Measurements from ENCODE around the gene SYT5. TPM values are rescaled to one million over a fixed set of nuclear protein-coding genes. Genes with fewer than 3 reads are reported as not detected.

The SYT5 gene
- total RNA-seq, 6 experiments from 2014 or later = 0.06 to 1.7 TPM; not detected in 4

GRCh38 chr19:55152017-55152416, 28.1 kb downstream of the SYT5 start:
- Histone ChIP-seq H3K27me3 (peaks cover 0 to 4% of the 10 kb centered on the region in 2 donors), H3K9me3 (no peaks in the 10 kb centered on the region), H3K4me1 (no peaks in the 10 kb centered on the region), H3K27ac (no peak overlapping the region), H3K4me3 (no peak overlapping the region), H3K36me3 (no peaks in the 10 kb centered on the region)
- DNase-seq (no peak), ATAC-seq (no peak)
- intact Hi-C loops (cut with DNase I) = no loop called here
- TF ChIP-seq CTCF (IDR thresholded peaks at IDR 0.05) (no peak), POLR2A (IDR thresholded peaks at IDR 0.05) (no peak)

DNA sequence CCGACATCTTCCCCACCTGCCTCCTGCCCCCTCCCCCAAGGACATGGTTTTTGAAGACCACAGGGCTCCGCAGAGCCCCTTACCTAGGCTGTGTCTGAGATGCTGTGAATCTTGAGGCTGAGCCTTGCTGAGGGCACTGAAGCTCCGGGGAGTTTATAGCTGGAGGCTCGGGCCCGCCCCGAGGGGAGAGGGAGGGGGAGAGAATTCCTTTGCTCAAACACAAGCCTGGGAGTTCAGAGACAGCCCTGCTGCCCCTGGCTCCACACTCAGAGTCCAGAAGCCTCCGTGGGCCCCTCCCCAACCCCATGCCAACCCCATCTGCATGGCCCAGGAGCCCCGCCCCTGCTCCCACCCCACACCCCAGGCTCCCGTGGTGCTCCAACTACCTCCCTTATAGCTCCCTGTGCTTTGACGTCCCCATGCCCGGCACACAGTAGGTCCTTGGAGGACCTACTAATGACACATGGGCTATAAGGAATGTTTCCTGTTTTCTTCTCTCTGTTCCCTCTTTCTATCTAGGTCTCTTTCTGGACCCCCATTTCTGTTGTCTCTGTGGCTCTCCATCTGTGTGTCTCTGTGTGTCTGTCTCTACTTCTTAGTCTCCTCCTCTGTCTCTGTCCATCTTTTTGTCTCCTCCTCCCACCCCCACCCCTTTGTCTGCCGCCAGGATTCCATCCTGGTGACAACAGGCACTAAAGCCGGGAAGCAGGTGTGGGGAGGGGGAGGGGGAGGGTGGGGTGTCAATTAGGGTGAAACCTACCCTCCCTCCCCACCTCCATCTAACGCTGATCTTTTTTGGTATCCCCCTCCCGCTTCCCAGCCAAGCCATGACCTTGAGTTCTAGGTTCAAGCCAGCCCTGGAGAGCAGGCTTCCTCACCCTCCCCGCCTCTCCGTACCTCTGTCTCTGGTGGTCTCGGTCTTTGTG, 30.7 kb downstream of the SYT5 start, which contains the start of gene TNNT1:
TSS of gene TNNT1 (minus strand) at position 129 of the 926 bp plus-strand sequence. CDS start 2,049 bp downstream, outside the sequence.
- TF ChIP-seq POLR2A (IDR thresholded peaks at IDR 0.05) (no peak), CTCF (IDR thresholded peaks at IDR 0.05) (no peak)
- no peak for DNase-seq
- intact Hi-C loops (cut with DNase I) = loop anchor here (10.0 kb wide), 3 partner anchors 265 to 345 kb away; no protein-coding TSS in a partner anchor

DNA sequence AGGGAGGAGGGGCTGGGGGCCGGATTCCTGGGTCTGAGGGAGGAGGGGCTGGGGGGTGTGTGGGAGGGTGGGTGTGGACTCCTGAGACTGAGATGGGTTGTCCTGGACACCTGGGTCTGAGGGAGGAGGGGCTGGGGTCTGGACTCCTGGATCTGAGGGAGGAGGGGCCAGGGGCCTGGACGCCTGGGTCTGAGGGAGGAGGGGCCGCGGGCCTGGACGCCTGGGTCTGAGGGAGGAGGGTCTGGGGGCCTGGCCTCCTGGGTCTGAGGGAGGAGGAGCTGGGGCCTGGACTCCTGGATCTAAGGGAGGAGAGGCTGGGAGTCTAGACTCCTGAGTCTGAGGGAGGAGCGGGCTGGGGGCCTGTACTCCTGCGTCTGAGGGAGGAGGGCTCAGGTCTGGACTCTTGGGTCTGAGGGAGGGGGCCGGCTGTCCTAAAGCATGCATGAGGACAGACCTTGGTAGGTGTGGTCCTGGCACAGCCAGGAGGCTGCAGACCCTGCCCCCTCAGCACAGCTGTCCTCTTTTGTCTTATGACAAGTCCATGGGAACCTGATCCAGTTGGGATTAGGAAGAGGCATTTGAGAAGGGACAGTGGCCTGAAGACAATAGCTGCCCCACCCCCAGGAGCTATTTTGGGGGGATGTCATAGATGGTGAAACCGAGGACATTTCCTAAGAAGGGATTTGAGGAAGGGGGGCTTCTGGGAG, 32.4 kb downstream of the SYT5 start:
- no peak for ATAC-seq
- Histone ChIP-seq H3K9me3 (no peaks in the 10 kb centered on the region), H3K36me3 (no peaks in the 10 kb centered on the region), H3K4me3 (no peak overlapping the region), H3K4me1 (no peaks in the 10 kb centered on the region), H3K27me3 (no peaks in the 10 kb centered on the region), H3K27ac (no peak overlapping the region)
- no peak for DNase-seq
- intact Hi-C loops (cut with DNase I) = loop anchor here (10.0 kb wide), 3 partner anchors 267 to 347 kb away; no protein-coding TSS in a partner anchor
- 26% methylated on average over 6 of the region's 9 CpGs for WGBS (ENCODE audit: insufficient coverage, low coverage, low lambda C conversion rate, missing lambda C conversion rate)
- no peak for TF ChIP-seq POLR2A (IDR thresholded peaks at IDR 0.05)
- no peak for TF ChIP-seq CTCF (IDR thresholded peaks at IDR 0.05)

More for the DNA sequence above, 30.7 kb downstream of the SYT5 start, which contains the start of gene TNNT1:
- H3K36me3 ChIP-seq = no peaks in the 10 kb centered on the region
- ATAC-seq = no peak
- 15% methylated on average over 13 of the region's 18 CpGs for WGBS (ENCODE audit: insufficient coverage, low coverage, low lambda C conversion rate, missing lambda C conversion rate)
- H3K27me3 ChIP-seq = no peaks in the 10 kb centered on the region
- no peak within 1 kb of the TSS for H3K4me3 ChIP-seq
- H3K9me3 ChIP-seq = no peaks in the 10 kb centered on the region
- no peak within 1 kb of the TSS for H3K27ac ChIP-seq
- H3K4me1 ChIP-seq = no peaks in the 10 kb centered on the region

DNA sequence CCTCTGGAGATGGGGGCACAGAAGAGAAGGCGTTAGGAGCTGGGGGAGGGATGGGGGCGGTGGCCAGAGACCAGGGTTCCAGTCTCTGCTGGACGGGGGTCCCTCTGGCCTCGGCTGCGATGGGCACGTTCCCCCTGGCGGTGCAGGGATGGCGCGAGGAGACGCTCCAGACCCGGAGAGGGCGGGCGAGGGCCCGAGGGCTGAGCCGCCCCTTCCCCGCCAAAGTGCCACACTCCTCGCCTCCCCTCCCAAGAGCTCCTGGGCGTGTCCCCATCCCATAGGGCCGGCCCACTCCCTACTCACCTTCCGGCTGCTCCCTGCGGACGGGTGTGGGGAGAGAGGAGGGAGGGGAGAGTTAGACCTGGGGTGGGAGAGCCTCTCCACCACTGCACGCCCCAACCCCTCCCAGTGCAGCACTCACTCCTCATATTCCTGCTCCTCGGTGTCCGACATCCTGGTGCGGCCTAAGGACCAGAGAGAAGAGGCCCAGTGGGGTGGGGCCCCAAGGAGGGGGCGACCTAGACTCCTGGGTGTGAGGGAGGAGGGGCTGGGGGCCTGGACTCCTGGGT, 33.3 kb downstream of the SYT5 start:
- TF ChIP-seq CTCF (IDR thresholded peaks at IDR 0.05) (no peak), POLR2A (IDR thresholded peaks at IDR 0.05) (no peak)
- H3K36me3 ChIP-seq = no peaks in the 10 kb centered on the region
- no peaks in the 10 kb centered on the region for H3K4me1 ChIP-seq
- 8% methylated on average over 8 of the region's 27 CpGs for WGBS (ENCODE audit: insufficient coverage, low coverage, low lambda C conversion rate, missing lambda C conversion rate)
- DNase-seq = no peak
- peaks cover 0 to 4% of the 10 kb centered on the region in 2 donors for H3K27me3 ChIP-seq
- H3K9me3 ChIP-seq = no peaks in the 10 kb centered on the region
- no peak overlapping the region for H3K4me3 ChIP-seq
- peak in 2 of 4 donors; percentile 20 to 35 for ATAC-seq
- intact Hi-C loops (cut with DNase I) = loop anchor here (10.0 kb wide), 3 partner anchors 268 to 348 kb away; no protein-coding TSS in a partner anchor
- H3K27ac ChIP-seq = no peak overlapping the region
